ENCODE measurements around the gene ANK3. TPM values are rescaled to one million over a fixed set of nuclear protein-coding genes. Genes with fewer than 3 reads are reported as not detected.

ANK3 gene
- total and polyA plus RNA-seq, 2 experiments from 2014 or later: 0.14 to 0.54 TPM

DNA sequence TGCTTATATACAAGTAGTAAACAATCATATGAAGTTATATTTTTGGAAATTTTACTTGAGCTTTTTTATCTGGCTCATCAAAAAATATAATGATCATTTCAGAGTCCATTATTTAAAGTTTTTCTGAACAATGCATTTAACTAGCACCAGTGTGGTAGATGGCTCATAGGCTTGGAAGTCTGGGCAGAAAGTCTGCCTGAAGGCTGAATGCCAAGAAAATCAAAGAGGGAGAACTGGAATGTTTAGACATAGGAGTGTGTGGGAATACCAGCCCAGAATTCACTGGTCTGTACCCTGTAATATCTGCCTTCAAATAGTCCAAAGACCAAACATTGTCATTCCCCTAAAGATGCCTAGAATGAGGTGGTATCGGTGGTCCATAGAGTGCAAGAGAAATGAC, 40.3 kb upstream of the ANK3 start:
- Histone ChIP-seq H3K4me3 (no peak overlapping the region), H3F3A (ENCODE audit: insufficient read depth) (peaks cover 54% of the 10 kb centered on the region), H3K36me3 (ENCODE audit: low read depth) (no peaks in the 10 kb centered on the region), H3K9ac (no peak overlapping the region), H3K27ac (0 out of 2 replicates have a peak overlapping the region, but pooled peaks have one; percentile 13), H3K79me2 (ENCODE audit: insufficient read depth) (no peaks in the 10 kb centered on the region), H3K4me1 (ENCODE audit: insufficient read depth) (peaks cover 69% of the 10 kb centered on the region), H4K20me1 (ENCODE audit: insufficient read depth) (no peaks in the 10 kb centered on the region), H3K27me3 (replicated peaks; ENCODE audit: insufficient read depth) (no peaks in the 10 kb centered on the region), H3K9me2 (ENCODE audit: insufficient read depth) (no peaks in the 10 kb centered on the region), H2AFZ (no peak overlapping the region), H3K9me3 (ENCODE audit: low read depth) (no peaks in the 10 kb centered on the region), H3K4me2 (ENCODE audit: unreplicated experiment) (peak overlapping the region; percentile 43)
- peak; percentile 81 for DNase-seq
- WGBS, 2 experiments (ENCODE audit: low coverage in 1 of 2, low lambda C conversion rate in 2 of 2, missing lambda C conversion rate in 2 of 2): 89 to 97% methylated on average over 1 of the region's 1 CpG
- in situ Hi-C loops (cut with MboI): loop anchor here (10.0 to 25.0 kb wide), 4 partner anchors 195 to 793 kb away; no protein-coding TSS in a partner anchor
- TF ChIP-seq EZH2 (IDR thresholded peaks at IDR 0.05; ENCODE audit: insufficient read depth, poor library complexity, severe bottlenecking): no peak
- no peak for TF ChIP-seq EZH2phosphoT487 (IDR thresholded peaks at IDR 0.05; ENCODE audit: insufficient read depth, low read depth)

DNA sequence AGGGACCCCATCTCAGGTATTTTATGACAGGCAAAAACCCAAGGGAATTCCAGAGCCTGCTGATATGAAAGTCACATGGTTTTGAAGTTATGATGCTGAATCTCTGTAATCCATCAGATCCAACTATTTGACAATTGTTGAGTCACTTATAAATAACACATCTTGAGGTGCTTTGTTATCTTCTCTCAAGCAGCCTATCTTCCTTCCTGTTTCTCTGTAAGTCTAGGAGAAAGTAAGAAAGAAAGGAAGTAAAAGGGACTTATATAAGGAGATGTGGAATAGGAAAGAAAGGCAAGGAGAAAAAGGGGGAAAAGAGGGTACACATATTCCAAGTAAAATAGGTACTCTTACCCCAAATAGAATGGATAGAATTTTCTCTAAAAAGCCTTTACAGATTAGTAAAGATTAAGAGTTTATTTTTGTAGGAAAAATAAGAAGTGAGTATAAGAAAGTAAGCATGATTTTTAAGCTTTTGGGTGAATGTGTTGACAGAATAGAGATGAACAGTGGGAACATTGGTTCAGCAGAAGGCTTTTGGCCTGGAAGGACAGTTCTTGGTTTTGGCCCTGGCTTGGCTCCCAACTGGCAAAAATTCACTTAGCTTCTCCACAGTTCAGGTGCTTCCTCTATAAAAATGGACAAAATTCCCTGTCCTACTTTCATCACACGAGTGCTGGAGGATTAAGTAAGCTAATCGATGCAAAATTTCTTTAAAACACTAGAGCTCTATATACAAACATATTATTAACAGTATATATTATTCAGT, 39.6 kb upstream of the ANK3 start:
- 91% methylated on average over 2 of the region's 2 CpGs for WGBS, 2 experiments (ENCODE audit: low coverage in 1 of 2, low lambda C conversion rate in 2 of 2, missing lambda C conversion rate in 2 of 2)
- no peak for DNase-seq

GRCh38 chr10:60428387-60428737, 38.7 kb upstream of the ANK3 start:
- in situ Hi-C loops (cut with MboI): loop anchor here (25.0 kb wide), 1 partner anchor 791 kb away; no protein-coding TSS in a partner anchor
- Histone ChIP-seq H3K79me2 (ENCODE audit: insufficient read depth) (no peaks in the 10 kb centered on the region), H3K27me3 (replicated peaks; ENCODE audit: insufficient read depth) (no peaks in the 10 kb centered on the region), H3K9me2 (ENCODE audit: insufficient read depth) (no peaks in the 10 kb centered on the region), H3K9ac (no peak overlapping the region), H3K27ac (no peak overlapping the region), H3K4me1 (ENCODE audit: insufficient read depth) (peaks cover 76% of the 10 kb centered on the region), H4K20me1 (ENCODE audit: insufficient read depth) (no peaks in the 10 kb centered on the region), H2AFZ (no peak overlapping the region), H3K4me3 (no peak overlapping the region), H3K4me2 (ENCODE audit: unreplicated experiment) (no peak overlapping the region), H3K9me3 (ENCODE audit: low read depth) (no peaks in the 10 kb centered on the region), H3F3A (ENCODE audit: insufficient read depth) (peaks cover 61% of the 10 kb centered on the region), H3K36me3 (ENCODE audit: low read depth) (no peaks in the 10 kb centered on the region)
- peak; percentile 13 for DNase-seq
- WGBS, 2 experiments (ENCODE audit: low coverage in 1 of 2, low lambda C conversion rate in 2 of 2, missing lambda C conversion rate in 2 of 2): 94% methylated on average over 3 of the region's 3 CpGs
- TF ChIP-seq EZH2 (IDR thresholded peaks at IDR 0.05; ENCODE audit: insufficient read depth, poor library complexity, severe bottlenecking) (no peak), EZH2phosphoT487 (IDR thresholded peaks at IDR 0.05; ENCODE audit: insufficient read depth, low read depth) (no peak)

More for the DNA sequence above, 39.6 kb upstream of the ANK3 start:
- H3K4me3 ChIP-seq: no peak overlapping the region
- H3K79me2 ChIP-seq (ENCODE audit: insufficient read depth): no peaks in the 10 kb centered on the region
- H3K4me1 ChIP-seq (ENCODE audit: insufficient read depth): peaks cover 76% of the 10 kb centered on the region
- no peak overlapping the region for H3K9ac ChIP-seq
- peak overlapping the region; percentile 43 for H3K4me2 ChIP-seq (ENCODE audit: unreplicated experiment)
- H3K27me3 ChIP-seq (replicated peaks; ENCODE audit: insufficient read depth): no peaks in the 10 kb centered on the region
- 0 out of 2 replicates have a peak overlapping the region, but pooled peaks have one; percentile 13 for H3K27ac ChIP-seq
- in situ Hi-C loops (cut with MboI): loop anchor here (25.0 kb wide), 1 partner anchor 792 kb away; no protein-coding TSS in a partner anchor
- H3K36me3 ChIP-seq (ENCODE audit: low read depth): no peaks in the 10 kb centered on the region
- no peak overlapping the region for H2AFZ ChIP-seq
- H3K9me3 ChIP-seq (ENCODE audit: low read depth): no peaks in the 10 kb centered on the region
- no peaks in the 10 kb centered on the region for H4K20me1 ChIP-seq (ENCODE audit: insufficient read depth)
- H3F3A ChIP-seq (ENCODE audit: insufficient read depth): peaks cover 61% of the 10 kb centered on the region
- no peaks in the 10 kb centered on the region for H3K9me2 ChIP-seq (ENCODE audit: insufficient read depth)
- TF ChIP-seq EZH2 (IDR thresholded peaks at IDR 0.05; ENCODE audit: insufficient read depth, poor library complexity, severe bottlenecking): no peak
- TF ChIP-seq EZH2phosphoT487 (IDR thresholded peaks at IDR 0.05; ENCODE audit: insufficient read depth, low read depth): no peak

DNA sequence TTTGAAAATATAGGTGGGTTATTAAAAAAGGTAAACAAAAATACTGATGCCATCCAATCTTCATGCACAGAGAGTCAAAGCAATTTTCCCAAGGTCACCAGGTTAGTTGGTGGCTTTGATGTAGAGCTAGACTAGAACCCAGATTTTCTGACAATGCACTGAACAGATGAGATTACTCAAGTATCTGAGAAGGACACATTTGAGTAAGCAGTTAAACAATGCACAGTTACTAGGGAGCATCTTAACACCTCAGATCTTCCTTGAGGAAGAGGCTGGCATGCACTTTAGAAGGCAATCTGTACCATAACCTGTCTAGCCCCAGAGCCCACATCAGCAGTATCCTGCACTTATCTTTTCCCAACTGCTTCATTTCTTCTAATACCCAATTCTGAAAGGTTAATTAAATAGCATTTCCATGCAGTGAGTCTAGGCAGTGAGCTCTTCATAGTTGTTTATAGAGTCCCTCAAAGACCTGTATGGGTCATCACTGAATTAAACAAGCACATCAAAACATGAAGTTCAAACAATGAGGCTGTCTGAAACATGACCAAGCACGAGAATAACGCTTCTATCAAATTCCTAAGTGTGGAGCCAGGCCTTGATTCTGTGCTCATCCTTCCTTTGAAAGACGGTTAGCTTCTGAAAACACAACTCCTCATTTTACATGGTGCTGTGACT, 38.2 kb upstream of the ANK3 start:
- DNase-seq: peak; percentile 10
- in situ Hi-C loops (cut with MboI): loop anchor here (25.0 kb wide), 1 partner anchor 791 kb away; no protein-coding TSS in a partner anchor
- Histone ChIP-seq H3K27ac (no peak overlapping the region), H3K36me3 (ENCODE audit: low read depth) (no peaks in the 10 kb centered on the region), H4K20me1 (ENCODE audit: insufficient read depth) (no peaks in the 10 kb centered on the region), H3K4me1 (ENCODE audit: insufficient read depth) (peaks cover 76% of the 10 kb centered on the region), H3K4me3 (no peak overlapping the region), H3F3A (ENCODE audit: insufficient read depth) (peaks cover 57% of the 10 kb centered on the region), H3K79me2 (ENCODE audit: insufficient read depth) (no peaks in the 10 kb centered on the region), H3K4me2 (ENCODE audit: unreplicated experiment) (no peak overlapping the region), H3K9me3 (ENCODE audit: low read depth) (no peaks in the 10 kb centered on the region), H3K9ac (no peak overlapping the region), H2AFZ (no peak overlapping the region), H3K9me2 (ENCODE audit: insufficient read depth) (no peaks in the 10 kb centered on the region), H3K27me3 (replicated peaks; ENCODE audit: insufficient read depth) (no peaks in the 10 kb centered on the region)
- TF ChIP-seq EZH2 (IDR thresholded peaks at IDR 0.05; ENCODE audit: insufficient read depth, poor library complexity, severe bottlenecking) (no peak), EZH2phosphoT487 (IDR thresholded peaks at IDR 0.05; ENCODE audit: insufficient read depth, low read depth) (no peak)
- 87 to 95% methylated on average over 3 of the region's 3 CpGs for WGBS, 2 experiments (ENCODE audit: low coverage in 1 of 2, low lambda C conversion rate in 2 of 2, missing lambda C conversion rate in 2 of 2)
